ENCODE results near the gene ERC2.

The ERC2 gene

GRCh38 chr3:55571216-55571813 lies 897.0 kb downstream of the ERC2 start:
- Histone ChIP-seq H3K27me3 (ENCODE audit: control insufficient read depth in 1 of 2, insufficient read depth in 2 of 2, low read length in 2 of 2) (no peaks in the 10 kb centered on the region), H3K36me3 (ENCODE audit: control insufficient read depth in 1 of 2, insufficient read depth in 2 of 2, low read length in 2 of 2) (no peaks in the 10 kb centered on the region), H3K4me3 (ENCODE audit: low read depth in 1 of 2, low read length in 2 of 2) (no peak overlapping the region), H3K9me3 (ENCODE audit: control insufficient read depth in 1 of 2, low read length in 2 of 2) (no peaks in the 10 kb centered on the region), H3K4me1 (ENCODE audit: control insufficient read depth in 1 of 2, insufficient read depth in 2 of 2, low read length in 2 of 2) (no peaks in the 10 kb centered on the region), H3K9ac (ENCODE audit: low read depth in 1 of 2, low read length in 2 of 2) (no peak overlapping the region), H3K27ac (ENCODE audit: low read depth, low read length) (no peak overlapping the region)

- no peaks in the 10 kb centered on the region for H3K27me3 ChIP-seq (ENCODE audit: control insufficient read depth in 1 of 2, insufficient read depth in 2 of 2, low read length in 2 of 2)
- no peak overlapping the region for H3K4me3 ChIP-seq (ENCODE audit: low read depth in 1 of 2, low read length in 2 of 2)
- no peak overlapping the region for H3K27ac ChIP-seq (ENCODE audit: low read depth, low read length)
- no peak overlapping the region for H3K9ac ChIP-seq (ENCODE audit: low read depth in 1 of 2, low read length in 2 of 2)
- H3K9me3 ChIP-seq (ENCODE audit: control insufficient read depth in 1 of 2, low read length in 2 of 2): no peaks in the 10 kb centered on the region
- H3K36me3 ChIP-seq (ENCODE audit: control insufficient read depth in 1 of 2, insufficient read depth in 2 of 2, low read length in 2 of 2): no peaks in the 10 kb centered on the region
- no peaks in the 10 kb centered on the region for H3K4me1 ChIP-seq (ENCODE audit: control insufficient read depth in 1 of 2, insufficient read depth in 2 of 2, low read length in 2 of 2)
Observed at GRCh38 chr3:55570271-55570711, 898.0 kb downstream of the ERC2 start.

GRCh38 chr3:55569033-55569599 lies 899.2 kb downstream of the ERC2 start:
- H3K36me3 ChIP-seq (ENCODE audit: control insufficient read depth in 1 of 2, insufficient read depth in 2 of 2, low read length in 2 of 2): no peaks in the 10 kb centered on the region
- no peaks in the 10 kb centered on the region for H3K27me3 ChIP-seq (ENCODE audit: control insufficient read depth in 1 of 2, insufficient read depth in 2 of 2, low read length in 2 of 2)
- no peaks in the 10 kb centered on the region for H3K4me1 ChIP-seq (ENCODE audit: control insufficient read depth in 1 of 2, insufficient read depth in 2 of 2, low read length in 2 of 2)
- no peak overlapping the region for H3K27ac ChIP-seq (ENCODE audit: low read depth, low read length)
- no peaks in the 10 kb centered on the region for H3K9me3 ChIP-seq (ENCODE audit: control insufficient read depth in 1 of 2, low read length in 2 of 2)
- no peak overlapping the region for H3K9ac ChIP-seq (ENCODE audit: low read depth in 1 of 2, low read length in 2 of 2)
- H3K4me3 ChIP-seq (ENCODE audit: low read depth in 1 of 2, low read length in 2 of 2): no peak overlapping the region

GRCh38 chr3:55567615-55568014 lies 900.7 kb downstream of the ERC2 start:
- H3K27me3 ChIP-seq (ENCODE audit: control insufficient read depth in 1 of 2, insufficient read depth in 2 of 2, low read length in 2 of 2): peaks cover 0 to 3% of the 10 kb centered on the region in 2 donors
- H3K27ac ChIP-seq (ENCODE audit: low read depth, low read length): no peak overlapping the region
- H3K9ac ChIP-seq (ENCODE audit: low read depth in 1 of 2, low read length in 2 of 2): no peak overlapping the region
- no peak overlapping the region for H3K4me3 ChIP-seq (ENCODE audit: low read depth in 1 of 2, low read length in 2 of 2)
- H3K36me3 ChIP-seq (ENCODE audit: control insufficient read depth in 1 of 2, insufficient read depth in 2 of 2, low read length in 2 of 2): no peaks in the 10 kb centered on the region
- no peaks in the 10 kb centered on the region for H3K9me3 ChIP-seq (ENCODE audit: control insufficient read depth in 1 of 2, low read length in 2 of 2)
- H3K4me1 ChIP-seq (ENCODE audit: control insufficient read depth in 1 of 2, insufficient read depth in 2 of 2, low read length in 2 of 2): no peaks in the 10 kb centered on the region

- Histone ChIP-seq H3K27ac (ENCODE audit: low read depth, low read length) (no peak overlapping the region), H3K4me1 (ENCODE audit: control insufficient read depth in 1 of 2, insufficient read depth in 2 of 2, low read length in 2 of 2) (no peaks in the 10 kb centered on the region), H3K9me3 (ENCODE audit: control insufficient read depth in 1 of 2, low read length in 2 of 2) (no peaks in the 10 kb centered on the region), H3K9ac (ENCODE audit: low read depth in 1 of 2, low read length in 2 of 2) (no peak overlapping the region), H3K4me3 (ENCODE audit: low read depth in 1 of 2, low read length in 2 of 2) (no peak overlapping the region), H3K27me3 (ENCODE audit: control insufficient read depth in 1 of 2, insufficient read depth in 2 of 2, low read length in 2 of 2) (peaks cover 0 to 3% of the 10 kb centered on the region in 2 donors), H3K36me3 (ENCODE audit: control insufficient read depth in 1 of 2, insufficient read depth in 2 of 2, low read length in 2 of 2) (no peaks in the 10 kb centered on the region)
Observed at GRCh38 chr3:55567121-55567520, 901.1 kb downstream of the ERC2 start.

- Histone ChIP-seq H3K4me1 (ENCODE audit: control insufficient read depth in 1 of 2, insufficient read depth in 2 of 2, low read length in 2 of 2) (no peaks in the 10 kb centered on the region), H3K27ac (ENCODE audit: low read depth, low read length) (no peak overlapping the region), H3K4me3 (ENCODE audit: low read depth in 1 of 2, low read length in 2 of 2) (no peak overlapping the region), H3K27me3 (ENCODE audit: control insufficient read depth in 1 of 2, insufficient read depth in 2 of 2, low read length in 2 of 2) (peaks cover 0 to 3% of the 10 kb centered on the region in 2 donors), H3K36me3 (ENCODE audit: control insufficient read depth in 1 of 2, insufficient read depth in 2 of 2, low read length in 2 of 2) (no peaks in the 10 kb centered on the region), H3K9me3 (ENCODE audit: control insufficient read depth in 1 of 2, low read length in 2 of 2) (no peaks in the 10 kb centered on the region), H3K9ac (ENCODE audit: low read depth in 1 of 2, low read length in 2 of 2) (no peak overlapping the region)
Observed at GRCh38 chr3:55565521-55565920, 902.7 kb downstream of the ERC2 start.

GRCh38 chr3:55564726-55565125 lies 903.5 kb downstream of the ERC2 start:
- Histone ChIP-seq H3K27me3 (ENCODE audit: control insufficient read depth in 1 of 2, insufficient read depth in 2 of 2, low read length in 2 of 2) (peaks cover 0 to 3% of the 10 kb centered on the region in 2 donors), H3K4me3 (ENCODE audit: low read depth in 1 of 2, low read length in 2 of 2) (no peak overlapping the region), H3K27ac (ENCODE audit: low read depth, low read length) (no peak overlapping the region), H3K4me1 (ENCODE audit: control insufficient read depth in 1 of 2, insufficient read depth in 2 of 2, low read length in 2 of 2) (no peaks in the 10 kb centered on the region), H3K9ac (ENCODE audit: low read depth in 1 of 2, low read length in 2 of 2) (no peak overlapping the region), H3K9me3 (ENCODE audit: control insufficient read depth in 1 of 2, low read length in 2 of 2) (no peaks in the 10 kb centered on the region), H3K36me3 (ENCODE audit: control insufficient read depth in 1 of 2, insufficient read depth in 2 of 2, low read length in 2 of 2) (no peaks in the 10 kb centered on the region)

- H3K27ac ChIP-seq (ENCODE audit: low read depth, low read length): no peak overlapping the region
- H3K4me1 ChIP-seq (ENCODE audit: control insufficient read depth in 1 of 2, insufficient read depth in 2 of 2, low read length in 2 of 2): no peaks in the 10 kb centered on the region
- H3K36me3 ChIP-seq (ENCODE audit: control insufficient read depth in 1 of 2, insufficient read depth in 2 of 2, low read length in 2 of 2): no peaks in the 10 kb centered on the region
- peaks cover 0 to 3% of the 10 kb centered on the region in 2 donors for H3K27me3 ChIP-seq (ENCODE audit: control insufficient read depth in 1 of 2, insufficient read depth in 2 of 2, low read length in 2 of 2)
- no peaks in the 10 kb centered on the region for H3K9me3 ChIP-seq (ENCODE audit: control insufficient read depth in 1 of 2, low read length in 2 of 2)
- H3K9ac ChIP-seq (ENCODE audit: low read depth in 1 of 2, low read length in 2 of 2): no peak overlapping the region
- no peak overlapping the region for H3K4me3 ChIP-seq (ENCODE audit: low read depth in 1 of 2, low read length in 2 of 2)
Observed at GRCh38 chr3:55562700-55563099, 905.6 kb downstream of the ERC2 start.

GRCh38 chr3:55559500-55560423 lies 908.5 kb downstream of the ERC2 start:
- Histone ChIP-seq H3K4me3 (ENCODE audit: low read depth in 1 of 2, low read length in 2 of 2) (no peak overlapping the region), H3K36me3 (ENCODE audit: control insufficient read depth in 1 of 2, insufficient read depth in 2 of 2, low read length in 2 of 2) (no peaks in the 10 kb centered on the region), H3K27ac (ENCODE audit: low read depth, low read length) (no peak overlapping the region), H3K9me3 (ENCODE audit: control insufficient read depth in 1 of 2, low read length in 2 of 2) (no peaks in the 10 kb centered on the region), H3K4me1 (ENCODE audit: control insufficient read depth in 1 of 2, insufficient read depth in 2 of 2, low read length in 2 of 2) (no peaks in the 10 kb centered on the region), H3K9ac (ENCODE audit: low read depth in 1 of 2, low read length in 2 of 2) (no peak overlapping the region), H3K27me3 (ENCODE audit: control insufficient read depth in 1 of 2, insufficient read depth in 2 of 2, low read length in 2 of 2) (peaks cover 0 to 3% of the 10 kb centered on the region in 2 donors)

GRCh38 chr3:55558316-55558715 lies 910.0 kb downstream of the ERC2 start:
- Histone ChIP-seq H3K27ac (ENCODE audit: low read depth, low read length) (no peak overlapping the region), H3K4me3 (ENCODE audit: low read depth in 1 of 2, low read length in 2 of 2) (no peak overlapping the region), H3K27me3 (ENCODE audit: control insufficient read depth in 1 of 2, insufficient read depth in 2 of 2, low read length in 2 of 2) (peaks cover 0 to under 1% of the 10 kb centered on the region in 2 donors), H3K9ac (ENCODE audit: low read depth in 1 of 2, low read length in 2 of 2) (no peak overlapping the region), H3K9me3 (ENCODE audit: control insufficient read depth in 1 of 2, low read length in 2 of 2) (no peaks in the 10 kb centered on the region), H3K4me1 (ENCODE audit: control insufficient read depth in 1 of 2, insufficient read depth in 2 of 2, low read length in 2 of 2) (no peaks in the 10 kb centered on the region), H3K36me3 (ENCODE audit: control insufficient read depth in 1 of 2, insufficient read depth in 2 of 2, low read length in 2 of 2) (no peaks in the 10 kb centered on the region)
